Middle frontal gyrus (tissue), 1 donor: Measurements from ENCODE around the gene DLX1.
"Not testable (repeated sequence)": the region's sequence is repeated elsewhere in the genome, so short reads cannot be mapped to it uniquely, and the experiment has no call there.

Source experiments
- DNase-seq: peaks from one replicate; pipeline ENCODE4 v3.0.0-alpha.2; 2015; ENCODE audit warnings: low spot score; ENCODE audit errors: extremely low spot score

Gene DLX1

DNA sequence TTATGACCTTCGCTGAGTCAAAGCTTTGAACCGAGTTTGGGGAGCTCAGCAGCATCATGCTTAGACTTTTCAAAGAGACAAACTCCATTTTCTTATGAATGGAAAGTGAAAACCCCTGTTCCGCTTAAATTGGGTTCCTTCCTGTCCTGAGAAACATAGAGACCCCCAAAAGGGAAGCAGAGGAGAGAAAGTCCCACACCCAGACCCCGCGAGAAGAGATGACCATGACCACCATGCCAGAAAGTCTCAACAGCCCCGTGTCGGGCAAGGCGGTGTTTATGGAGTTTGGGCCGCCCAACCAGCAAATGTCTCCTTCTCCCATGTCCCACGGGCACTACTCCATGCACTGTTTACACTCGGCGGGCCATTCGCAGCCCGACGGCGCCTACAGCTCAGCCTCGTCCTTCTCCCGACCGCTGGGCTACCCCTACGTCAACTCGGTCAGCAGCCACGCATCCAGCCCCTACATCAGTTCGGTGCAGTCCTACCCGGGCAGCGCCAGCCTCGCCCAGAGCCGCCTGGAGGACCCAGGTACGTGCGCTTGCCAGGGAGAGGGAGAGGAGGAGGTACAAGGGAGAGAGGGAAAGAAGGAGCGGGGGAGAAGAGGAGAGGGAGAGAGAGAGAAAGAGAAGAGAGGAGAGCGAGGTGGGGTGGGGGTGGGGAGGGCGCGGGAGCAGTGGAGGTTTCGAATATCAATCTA lies at the start of gene DLX1:
Gene DLX1 (plus strand): TSS at position 48 of the 700 bp plus-strand sequence. CDS start 171 bp downstream, at position 219.
- DNase-seq: no peak

DNA sequence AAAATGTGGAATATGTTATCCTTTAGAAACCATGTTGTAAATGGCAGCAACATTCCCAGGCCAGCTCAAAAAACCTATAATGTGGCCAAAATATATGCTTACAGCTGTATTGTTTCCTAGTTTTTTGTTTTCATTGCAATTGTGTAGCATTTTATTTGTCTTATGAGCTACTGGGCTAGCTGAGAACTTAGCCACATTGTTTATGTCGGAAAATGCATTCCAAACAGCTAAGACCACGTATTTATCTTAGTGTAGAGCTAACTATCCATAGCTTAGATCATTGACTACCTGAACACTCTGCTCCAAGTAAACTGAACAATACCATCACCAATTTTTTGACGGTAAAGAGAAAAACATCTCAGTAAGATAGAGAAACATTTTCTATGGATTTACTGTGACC lies 47.2 kb upstream of the DLX1 start:
- no peak for DNase-seq

DNA sequence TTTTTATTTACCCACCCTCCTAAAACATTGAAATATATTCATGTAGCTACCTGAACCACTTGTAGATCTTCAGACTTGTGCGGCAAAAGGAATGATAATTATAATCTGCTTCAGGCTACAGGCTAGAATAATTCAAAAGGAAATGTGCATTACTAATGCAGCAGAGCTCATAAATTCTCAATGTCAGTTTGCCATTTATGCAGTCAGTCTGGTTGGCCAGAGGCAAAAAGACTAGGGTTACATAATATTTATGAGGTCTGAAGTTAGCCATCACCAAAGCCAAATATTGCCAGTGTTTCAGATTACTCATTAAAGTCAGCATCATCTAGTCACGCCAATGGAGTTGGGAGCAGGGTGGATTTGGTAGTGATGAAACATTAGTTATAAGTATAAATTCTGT lies 46.7 kb upstream of the DLX1 start:
- DNase-seq: no peak

DNA sequence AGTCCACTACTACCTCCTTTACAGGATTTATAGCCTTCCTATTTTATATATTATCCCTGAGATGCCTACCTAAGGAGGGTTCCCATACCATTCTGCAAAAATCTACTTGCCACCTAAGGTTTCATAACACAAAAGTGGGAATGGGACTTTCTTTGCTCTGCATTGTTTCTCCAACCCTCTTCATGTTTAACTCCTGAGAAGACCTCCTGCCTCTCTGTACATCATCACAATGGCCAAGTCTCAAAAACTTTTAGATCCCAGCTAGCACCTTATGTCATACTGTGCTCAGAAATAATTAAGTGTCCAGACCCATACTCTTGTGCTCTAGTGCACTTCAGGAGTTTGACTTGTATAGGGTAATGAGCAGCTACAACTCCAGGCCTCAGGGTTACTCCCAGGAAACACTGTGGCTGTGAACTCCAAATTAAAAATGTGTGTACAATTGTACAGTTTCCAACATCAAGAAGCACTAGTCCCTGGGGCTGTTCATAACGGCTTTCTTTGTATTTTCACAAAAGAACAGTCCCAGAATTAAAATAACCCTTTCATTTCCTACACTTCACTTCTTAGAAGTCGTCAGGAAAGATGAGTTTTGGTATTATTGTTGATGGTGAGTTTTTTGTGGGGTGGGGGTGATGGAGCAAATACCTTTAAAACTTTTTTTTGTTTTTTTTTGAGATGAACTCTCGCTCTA lies 46.1 kb upstream of the DLX1 start:
- no peak for DNase-seq

DNA sequence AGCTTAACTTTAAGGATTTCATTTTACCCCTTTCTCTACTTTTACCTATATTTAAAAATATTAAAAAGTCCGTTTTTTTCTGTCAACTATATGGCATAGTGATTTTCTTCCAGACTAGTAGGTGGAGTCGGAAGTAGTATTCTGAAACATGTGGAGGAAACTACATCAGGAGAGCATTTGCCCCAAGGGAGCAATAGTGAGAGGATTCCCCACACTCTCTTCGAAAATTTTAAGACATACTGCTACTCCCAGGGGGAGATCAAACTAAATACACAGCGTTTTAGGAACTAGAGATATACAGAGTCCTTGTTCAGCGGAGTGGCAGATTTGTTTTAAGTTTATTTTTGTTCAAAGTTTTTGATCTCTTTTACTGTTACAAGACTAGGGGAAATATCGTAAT lies 45.0 kb upstream of the DLX1 start:
- DNase-seq: no peak

DNA sequence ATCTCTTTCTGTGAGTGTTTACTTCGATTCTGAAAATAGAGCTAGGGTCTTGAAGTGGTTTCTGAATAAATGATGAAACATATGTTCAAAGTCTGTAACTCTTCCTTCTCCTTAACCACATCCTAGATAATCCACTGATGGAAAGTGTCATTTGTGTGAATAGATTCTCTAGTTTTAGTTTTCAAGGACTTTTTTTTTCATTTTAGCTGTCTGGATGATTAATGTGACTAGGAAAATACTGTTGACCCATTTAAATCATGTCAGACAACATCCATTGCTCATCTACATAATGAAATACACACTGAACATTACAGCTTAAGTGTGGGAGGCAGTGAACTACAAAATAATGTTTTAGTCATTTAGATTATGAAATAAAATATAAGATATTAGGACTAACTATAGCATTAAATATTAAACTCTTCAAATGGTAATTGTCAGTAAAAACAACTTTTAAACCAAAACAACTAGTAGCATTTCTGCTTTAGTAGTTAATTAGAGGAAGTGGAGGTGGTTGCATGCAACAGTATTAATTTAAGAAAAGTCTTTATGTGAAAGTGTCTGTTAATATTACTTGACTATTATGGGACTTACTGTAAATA lies 39.1 kb upstream of the DLX1 start:
- DNase-seq: no peak

DNA sequence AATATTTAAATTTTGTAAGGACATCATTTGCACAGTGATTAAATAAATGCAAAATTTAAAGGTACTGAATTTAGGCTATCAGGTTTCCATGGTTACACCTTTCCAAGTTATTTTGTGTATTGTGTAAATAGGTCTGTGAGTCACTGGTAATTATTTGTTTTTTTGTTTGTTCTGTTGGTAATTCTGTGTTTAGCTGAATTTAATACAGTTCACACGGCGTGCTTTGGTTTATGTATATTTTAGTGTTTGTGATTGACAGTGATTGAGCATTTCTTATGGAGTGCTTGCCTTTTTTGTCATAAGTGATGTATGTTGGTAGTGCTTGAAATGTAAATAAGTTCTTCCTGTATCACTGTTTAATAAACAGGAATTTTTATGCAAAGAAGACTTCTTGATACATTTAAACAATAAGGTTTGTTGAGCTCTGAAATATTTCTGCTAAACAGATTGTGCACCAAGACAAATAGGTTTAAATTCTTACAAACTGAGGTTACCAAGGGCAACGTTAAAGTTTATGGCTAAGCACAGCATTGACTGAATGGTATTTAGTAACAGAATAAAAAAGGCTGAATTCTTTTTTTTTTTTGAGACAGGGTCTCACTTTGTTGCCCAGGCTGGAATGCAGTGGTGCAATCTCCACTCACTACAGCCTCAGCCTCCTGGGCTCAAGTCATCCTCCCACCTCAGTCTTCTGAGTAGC lies 38.3 kb upstream of the DLX1 start:
- DNase-seq: no peak

DNA sequence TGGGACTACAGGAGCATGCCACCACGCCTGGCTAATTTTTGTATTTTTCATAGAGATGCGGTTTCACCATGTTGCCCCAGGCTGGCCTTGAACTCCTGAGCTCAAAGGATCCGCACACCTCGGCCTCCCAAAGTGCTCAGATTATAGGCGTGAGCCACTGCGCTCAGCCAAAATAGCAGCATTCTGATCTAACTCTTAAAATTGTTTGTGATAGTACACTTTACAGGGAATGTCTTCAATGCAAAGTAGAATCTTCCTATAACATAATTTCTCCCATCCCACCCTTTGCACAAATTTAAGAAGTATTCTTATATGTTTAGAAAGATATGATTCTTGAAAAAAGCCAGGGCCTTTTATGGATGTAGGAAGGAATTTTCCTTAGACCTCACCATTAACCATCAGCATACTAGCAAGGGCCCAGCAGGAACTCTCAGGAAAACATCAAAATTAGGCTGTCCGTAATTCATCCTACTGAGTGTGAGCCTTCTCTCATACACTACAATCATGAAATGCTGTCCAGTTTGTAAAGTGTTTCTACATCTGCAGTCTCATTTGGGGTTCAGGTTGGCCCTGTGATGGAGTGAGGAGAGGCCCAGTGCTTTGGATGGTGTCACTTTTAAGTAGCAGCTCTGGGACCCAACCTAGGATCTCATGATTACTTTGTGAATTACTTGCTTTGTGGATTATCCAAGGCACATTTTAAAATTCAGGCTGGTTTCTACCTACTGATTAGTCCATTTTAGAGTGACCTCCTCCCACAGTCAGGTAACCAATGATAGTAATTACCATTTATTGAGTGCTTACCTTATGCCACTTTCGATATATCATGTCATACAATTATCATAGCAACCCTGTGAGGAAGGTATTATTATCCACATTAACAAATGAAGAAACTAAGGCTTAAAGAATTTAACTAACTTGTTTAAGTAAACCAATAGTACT lies 37.5 kb upstream of the DLX1 start:
- no peak for DNase-seq

DNA sequence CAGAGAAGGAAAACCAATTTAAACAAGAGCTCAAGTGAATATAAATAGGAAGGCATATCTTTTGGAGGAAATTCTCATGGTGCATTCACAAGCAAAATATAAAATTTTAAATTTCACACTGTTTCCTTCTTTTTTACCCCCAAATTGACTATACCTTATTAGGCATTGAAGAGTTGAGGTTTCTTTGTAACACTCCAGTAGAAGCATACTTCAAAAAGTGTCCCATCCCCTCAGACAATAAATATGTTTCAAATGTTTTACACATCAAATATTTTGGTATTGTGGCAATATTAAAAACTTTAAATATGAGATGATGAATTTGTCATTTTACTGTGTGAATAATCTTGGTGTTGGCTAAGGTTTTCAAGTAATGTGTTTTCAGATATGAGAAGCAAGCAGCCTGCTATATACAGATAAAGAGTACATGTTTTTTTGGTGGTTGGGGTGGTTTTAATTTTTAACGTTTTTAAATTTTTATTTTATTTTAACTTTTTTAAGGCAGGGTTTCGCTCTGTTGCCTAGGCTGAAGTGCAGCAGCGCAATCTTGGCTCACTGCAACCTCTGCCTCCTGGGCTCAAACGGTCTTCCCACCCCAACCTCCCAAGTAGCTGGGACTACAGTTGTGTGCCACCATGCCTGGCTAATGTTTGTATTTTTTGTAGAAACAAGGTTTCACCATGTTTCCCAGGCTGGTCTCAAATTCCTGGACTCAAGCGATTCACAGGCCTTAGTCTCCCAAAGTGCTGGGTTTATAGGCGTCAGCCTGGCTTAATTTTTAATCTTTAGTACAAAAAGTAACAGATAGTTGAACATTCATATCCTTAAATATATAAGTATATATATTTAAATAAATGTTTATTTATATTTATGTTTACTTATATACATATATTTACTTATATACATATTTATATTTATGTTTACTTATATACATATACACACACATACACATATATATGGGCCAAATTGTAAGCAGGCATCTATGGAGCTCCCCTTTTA lies 36.5 kb upstream of the DLX1 start:
- DNase-seq: no peak

DNA sequence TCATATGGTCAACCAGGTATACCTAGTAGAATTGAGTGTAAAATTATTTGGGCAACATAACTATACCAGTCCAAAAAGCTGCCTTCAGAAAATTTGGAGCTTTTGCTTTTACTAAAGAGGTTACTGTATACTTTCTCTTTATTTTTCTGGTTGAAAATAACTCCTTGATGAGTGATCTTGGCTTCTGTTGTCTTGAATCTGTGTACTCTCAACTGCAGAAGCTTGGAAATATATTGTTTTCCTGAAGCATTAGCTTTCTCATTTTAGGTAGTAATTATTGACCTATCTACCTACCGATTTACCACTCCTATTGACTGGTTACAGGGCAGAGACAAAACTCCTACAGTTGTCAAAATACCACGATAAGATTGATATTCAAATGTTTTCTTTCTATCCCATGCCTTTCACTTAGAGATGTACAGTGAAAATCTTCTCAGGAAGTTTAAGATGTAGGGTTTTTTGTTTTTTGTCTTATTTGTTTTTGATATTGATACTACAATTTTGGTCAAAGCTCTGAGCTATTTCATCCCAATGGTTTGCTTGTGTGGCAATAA lies 35.7 kb upstream of the DLX1 start:
- DNase-seq: no peak

DNA sequence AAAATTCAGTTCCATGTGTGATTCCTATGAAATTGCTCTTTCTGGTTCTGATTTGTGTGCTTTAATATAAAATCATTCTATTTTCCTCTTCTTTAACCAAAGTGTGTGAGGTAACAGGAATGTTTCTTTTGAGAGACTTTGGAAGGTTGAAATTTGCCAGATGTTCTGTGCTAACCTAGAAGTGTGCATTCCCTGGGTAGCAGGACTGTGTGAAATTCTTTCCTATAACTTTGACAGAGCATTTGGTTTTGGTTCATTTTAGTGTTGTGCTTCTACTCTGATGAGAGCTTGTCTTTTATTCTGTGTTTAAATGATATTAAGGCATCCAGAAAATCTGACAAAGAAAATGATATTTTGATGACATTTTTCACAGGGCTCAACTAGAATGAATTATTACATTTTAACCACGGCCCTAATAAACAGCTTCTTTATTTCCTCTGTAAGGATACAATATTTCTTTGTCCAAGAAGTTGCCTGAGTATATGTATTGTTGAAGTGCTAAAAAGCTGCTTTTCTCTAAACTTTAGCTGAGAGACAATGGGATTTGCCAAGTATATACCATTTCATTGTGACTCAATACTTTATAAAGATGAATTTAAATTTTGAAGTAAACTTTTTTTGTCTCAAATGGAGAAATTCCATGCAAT lies 34.7 kb upstream of the DLX1 start:
- no peak for DNase-seq

DNA sequence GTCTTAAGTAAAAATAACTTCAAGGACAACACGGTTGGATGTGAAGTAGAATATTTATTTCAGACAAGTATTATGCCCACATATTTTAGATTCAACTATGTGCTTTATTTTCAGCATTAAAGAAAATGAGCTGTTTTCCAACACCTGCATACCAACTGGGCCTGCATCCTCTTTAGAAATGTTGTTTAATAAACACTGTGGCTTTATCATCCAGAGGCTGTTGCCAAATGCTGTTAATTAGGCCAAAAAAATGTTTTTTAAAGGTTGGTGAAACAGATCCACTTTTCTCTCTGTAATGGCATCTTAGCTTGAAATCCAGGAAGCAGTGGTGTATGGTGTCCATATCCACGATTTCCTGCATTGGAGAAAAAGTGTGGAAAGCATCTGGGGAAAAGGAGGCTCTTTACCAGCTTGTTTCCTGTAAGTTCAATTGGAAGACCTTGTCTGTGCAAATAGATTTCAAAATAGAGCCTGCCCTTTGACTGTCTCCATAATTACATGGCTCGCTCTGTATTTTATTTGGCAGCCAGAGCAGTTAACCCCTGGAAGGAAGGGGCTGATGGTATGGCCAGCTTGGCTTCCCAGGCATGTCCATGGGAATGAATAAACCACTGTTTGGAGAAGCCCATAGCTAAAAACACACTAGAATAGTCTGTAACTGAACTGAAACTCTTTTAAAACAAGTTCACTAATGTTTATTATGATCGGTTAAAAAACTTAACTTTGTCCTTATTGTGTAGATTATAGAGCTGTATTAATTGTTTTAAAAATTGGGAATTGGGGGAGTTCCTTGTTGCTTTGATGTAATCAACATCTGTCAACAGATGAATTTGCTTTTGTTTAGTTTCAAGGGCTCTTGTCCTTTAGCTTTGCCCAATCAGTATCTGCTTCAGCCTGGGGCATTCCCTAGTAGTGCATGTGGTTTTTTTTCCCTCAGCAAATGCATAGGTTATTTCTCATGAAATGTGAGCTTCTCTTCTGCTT lies 33.0 kb upstream of the DLX1 start:
- DNase-seq: no peak

DNA sequence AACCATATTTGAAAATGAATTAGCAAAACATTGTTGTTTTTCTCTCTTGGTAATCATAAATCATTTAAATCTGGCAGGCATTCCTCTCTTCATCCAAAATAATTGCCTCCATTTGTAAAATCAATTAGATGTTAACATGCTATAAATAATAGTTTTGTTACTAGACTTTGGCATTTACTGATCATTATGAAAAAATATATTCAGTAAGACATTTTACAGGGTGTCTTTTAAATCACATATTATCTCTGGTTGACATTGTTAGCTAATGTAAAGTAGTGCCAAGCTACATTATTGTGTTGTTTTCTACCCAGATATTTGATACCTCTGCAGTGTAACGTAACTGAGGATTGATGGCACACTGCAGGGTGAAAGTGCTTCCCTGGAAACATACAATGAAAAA lies 31.8 kb upstream of the DLX1 start:
- no peak for DNase-seq

DNA sequence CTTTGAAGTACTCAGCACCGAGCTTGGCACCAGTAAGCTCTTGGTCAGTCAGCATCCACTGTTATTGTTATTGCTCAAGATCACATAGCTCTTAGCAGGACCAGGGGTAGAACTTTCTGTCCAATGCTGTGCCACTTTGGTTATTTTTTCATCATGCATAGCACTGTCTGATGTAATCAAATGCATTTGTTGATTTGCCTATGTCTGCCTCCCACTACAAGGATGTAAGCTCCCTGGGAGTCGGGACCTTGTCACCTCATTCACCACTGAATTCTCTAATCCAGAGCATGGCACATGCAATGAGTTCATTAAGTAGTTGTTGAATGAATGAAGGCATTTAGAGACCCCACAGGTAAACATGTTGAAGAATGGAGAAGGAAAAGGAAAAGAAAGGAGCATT lies 29.0 kb upstream of the DLX1 start:
- no peak for DNase-seq

DNA sequence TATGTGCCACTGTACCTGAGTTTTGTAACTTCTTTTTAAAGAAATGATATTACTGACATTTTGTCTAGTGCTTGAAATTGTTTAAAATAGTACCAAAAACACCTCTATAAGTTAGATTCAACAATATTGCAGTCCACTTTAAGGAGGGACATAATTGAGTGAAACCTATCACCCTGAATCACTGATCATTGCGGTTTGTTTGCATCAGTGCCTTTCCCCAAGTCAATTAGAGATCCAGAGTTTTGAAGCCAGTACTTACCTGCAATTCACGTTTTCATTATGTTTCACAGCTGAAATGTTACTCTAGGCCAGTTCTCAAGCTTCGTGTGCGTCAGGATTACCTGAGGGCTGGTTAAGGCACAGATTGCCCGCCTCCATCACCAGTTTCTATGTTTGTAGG lies 26.6 kb upstream of the DLX1 start:
- DNase-seq: no peak

DNA sequence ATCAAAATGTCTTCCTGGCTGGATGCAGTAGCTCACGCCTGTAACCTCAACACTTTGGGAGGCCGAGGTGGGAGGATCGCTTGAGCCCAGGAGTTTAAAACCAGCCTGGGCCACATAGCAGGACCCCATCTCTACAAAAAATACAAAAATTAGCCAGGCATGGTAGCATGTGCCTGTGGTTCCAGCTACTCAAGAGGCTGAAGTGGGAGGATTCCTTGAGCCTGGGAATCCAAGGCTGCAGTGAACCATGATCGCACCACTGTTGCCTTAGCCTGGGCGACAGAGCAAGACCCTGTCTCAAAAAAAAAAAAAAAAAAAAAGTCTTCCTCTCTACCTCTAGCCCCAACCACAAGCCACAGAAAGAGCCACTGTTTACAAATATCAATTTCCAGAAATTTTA lies 25.2 kb upstream of the DLX1 start:
- DNase-seq: not testable (repeated sequence)

DNA sequence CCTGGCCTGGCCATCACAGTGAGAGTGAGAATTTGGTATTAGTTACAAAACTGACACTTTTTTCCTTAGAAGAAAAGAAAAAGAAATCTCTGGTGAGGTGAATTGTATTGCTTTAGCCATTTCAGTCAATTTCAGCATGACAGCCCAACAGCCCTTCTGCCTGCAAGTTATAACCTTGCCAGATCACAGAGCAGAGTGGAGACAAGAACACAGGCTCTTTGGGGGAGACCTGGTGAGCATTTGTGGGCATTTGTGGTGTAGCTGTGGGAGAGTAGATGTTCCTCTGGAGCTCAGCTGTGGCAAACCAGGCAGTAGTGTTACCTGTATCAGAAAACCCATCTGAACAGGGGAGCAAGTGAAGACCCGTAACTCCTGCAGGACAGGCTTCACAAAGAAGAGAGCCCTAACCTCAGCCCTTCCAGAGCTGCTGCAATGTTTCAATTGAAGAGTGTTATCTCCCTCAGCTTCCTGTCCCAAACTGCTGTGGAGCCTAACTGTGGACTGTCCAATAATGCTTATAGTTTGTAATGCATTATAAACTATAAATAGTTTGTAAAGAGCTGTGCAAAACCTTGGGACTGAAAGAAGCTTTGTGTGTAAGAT lies 22.8 kb upstream of the DLX1 start:
- DNase-seq: no peak
